ENCODE measurements around the gene TNFRSF19. TPM values are rescaled to one million over a fixed set of nuclear protein-coding genes. Genes with fewer than 3 reads are reported as not detected.

Gene TNFRSF19
- total and polyA plus RNA-seq, 8 donors = 1.2 to 14.0 (median 2.7) TPM; not detected in 1

GRCh38 chr13:23557733-23558132 lies 12.5 kb upstream of the TNFRSF19 start:
- 93 to 100% (median 96%) methylated on average over 2 of the region's 2 CpGs for WGBS, 5 donors
- Histone ChIP-seq H3K36me3 (no peaks in the 10 kb centered on the region), H3K27ac (no peak overlapping the region), H3K9me3 (no peaks in the 10 kb centered on the region), H3K4me1 (peaks cover 8 to 12% (median 11%) of the 10 kb centered on the region in 4 donors), H3K4me3 (no peak overlapping the region), H3K27me3 (no peaks in the 10 kb centered on the region)
- intact Hi-C loops (cut with DNase I; ENCODE audit: low total_unique reads) = no loop called here
- no peak for TF ChIP-seq EP300 (IDR thresholded peaks at IDR 0.05)
- TF ChIP-seq POLR2A (IDR thresholded peaks at IDR 0.05) = no peak
- TF ChIP-seq, protein P1, sequence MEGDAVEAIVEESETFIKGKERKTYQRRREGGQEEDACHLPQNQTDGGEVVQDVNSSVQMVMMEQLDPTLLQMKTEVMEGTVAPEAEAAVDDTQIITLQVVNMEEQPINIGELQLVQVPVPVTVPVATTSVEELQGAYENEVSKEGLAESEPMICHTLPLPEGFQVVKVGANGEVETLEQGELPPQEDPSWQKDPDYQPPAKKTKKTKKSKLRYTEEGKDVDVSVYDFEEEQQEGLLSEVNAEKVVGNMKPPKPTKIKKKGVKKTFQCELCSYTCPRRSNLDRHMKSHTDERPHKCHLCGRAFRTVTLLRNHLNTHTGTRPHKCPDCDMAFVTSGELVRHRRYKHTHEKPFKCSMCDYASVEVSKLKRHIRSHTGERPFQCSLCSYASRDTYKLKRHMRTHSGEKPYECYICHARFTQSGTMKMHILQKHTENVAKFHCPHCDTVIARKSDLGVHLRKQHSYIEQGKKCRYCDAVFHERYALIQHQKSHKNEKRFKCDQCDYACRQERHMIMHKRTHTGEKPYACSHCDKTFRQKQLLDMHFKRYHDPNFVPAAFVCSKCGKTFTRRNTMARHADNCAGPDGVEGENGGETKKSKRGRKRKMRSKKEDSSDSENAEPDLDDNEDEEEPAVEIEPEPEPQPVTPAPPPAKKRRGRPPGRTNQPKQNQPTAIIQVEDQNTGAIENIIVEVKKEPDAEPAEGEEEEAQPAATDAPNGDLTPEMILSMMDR (IDR thresholded peaks at IDR 0.05) = no peak
- no peak for TF ChIP-seq POLR2AphosphoS5 (IDR thresholded peaks at IDR 0.05)
- DNase-seq = no peak

DNA sequence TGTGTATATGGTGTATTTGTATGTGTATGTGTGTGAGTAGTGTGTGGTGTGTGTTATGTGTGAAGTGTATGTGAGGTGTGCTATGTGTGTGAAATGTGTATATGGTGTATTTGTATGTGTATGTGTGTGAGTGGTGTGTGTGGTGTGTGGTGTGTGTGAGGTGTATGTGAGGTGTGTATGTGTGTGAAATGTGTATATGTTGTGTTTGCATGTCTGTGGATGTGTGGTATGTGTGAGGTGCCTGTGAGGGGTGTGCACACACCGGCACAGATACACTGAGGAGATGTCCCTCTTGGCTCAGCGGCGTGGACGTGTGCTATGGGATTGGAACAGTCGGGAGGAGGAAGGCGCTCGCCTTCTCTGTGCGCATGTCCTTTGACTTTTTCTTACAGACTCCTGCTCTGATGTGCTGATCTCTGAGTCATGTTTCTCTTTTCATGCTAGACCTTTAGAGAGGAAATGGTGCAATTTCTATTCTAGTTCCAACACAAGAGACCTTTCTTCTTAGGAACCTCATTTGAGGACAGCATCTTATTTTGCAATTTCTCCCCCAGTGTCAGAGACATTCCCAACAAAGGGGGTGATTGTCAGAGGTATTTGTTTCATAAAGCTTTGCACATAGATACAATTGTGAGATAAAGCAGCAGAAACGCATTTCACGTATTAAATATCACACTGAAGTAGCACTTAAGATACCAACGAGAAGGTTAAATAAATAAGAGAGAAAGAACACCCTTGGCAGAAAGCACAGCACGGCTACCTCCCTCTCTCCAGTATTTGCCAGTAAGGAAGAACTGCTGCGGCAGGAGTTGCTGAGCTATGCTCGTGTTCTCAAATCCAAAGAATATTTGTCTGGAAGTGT lies 11.3 kb upstream of the TNFRSF19 start:
- H3K9me3 ChIP-seq = no peaks in the 10 kb centered on the region
- intact Hi-C loops (cut with DNase I; ENCODE audit: low total_unique reads) = no loop called here
- peak overlapping the region; percentile 18 to 81 (median 75) for H3K27ac ChIP-seq
- peaks cover 8 to 12% (median 11%) of the 10 kb centered on the region in 4 donors for H3K4me1 ChIP-seq
- TF ChIP-seq EP300 (IDR thresholded peaks at IDR 0.05) (no peak), POLR2AphosphoS5 (IDR thresholded peaks at IDR 0.05) (peak in 1 of 3 donors; percentile 47)
- no peaks in the 10 kb centered on the region for H3K27me3 ChIP-seq
- DNase-seq = peak; percentile 38 to 76
- H3K36me3 ChIP-seq = no peaks in the 10 kb centered on the region
- WGBS, 5 donors = 15 to 30% (median 17%) methylated on average over 14 of the region's 14 CpGs
- no peak overlapping the region for H3K4me3 ChIP-seq

GRCh38 chr13:23560571-23561089 lies 9.6 kb upstream of the TNFRSF19 start:
- no peak overlapping the region for H3K4me3 ChIP-seq
- H3K27ac ChIP-seq = no peak overlapping the region
- no peaks in the 10 kb centered on the region for H3K27me3 ChIP-seq
- DNase-seq = no peak
- 95 to 97% (median 97%) methylated on average over 7 of the region's 7 CpGs for WGBS, 5 donors
- TF ChIP-seq, protein P1 (IDR thresholded peaks at IDR 0.05) = no peak
- H3K36me3 ChIP-seq = no peaks in the 10 kb centered on the region
- no peaks in the 10 kb centered on the region for H3K9me3 ChIP-seq
- intact Hi-C loops (cut with DNase I; ENCODE audit: low total_unique reads) = no loop called here
- peaks cover 8 to 12% (median 11%) of the 10 kb centered on the region in 4 donors for H3K4me1 ChIP-seq

DNA sequence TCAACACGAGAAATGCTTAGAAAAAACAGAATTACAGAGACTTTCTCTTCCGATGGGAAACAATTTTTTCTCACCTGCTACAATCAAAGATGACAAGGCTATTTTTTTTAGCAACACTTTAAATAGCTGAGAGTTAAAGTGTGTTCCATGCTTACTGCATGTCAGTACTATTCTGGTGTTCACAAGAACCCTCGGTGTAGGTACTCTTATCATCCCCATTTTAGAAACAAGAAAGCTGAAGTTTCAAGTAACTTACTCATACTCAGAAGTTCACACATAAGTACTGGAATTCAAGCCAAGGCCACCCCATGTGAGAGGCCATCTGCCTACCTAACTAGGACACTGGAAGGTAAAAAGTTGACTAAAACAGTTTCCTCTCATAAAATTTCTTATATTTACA lies 9.0 kb upstream of the TNFRSF19 start:
- WGBS, 5 donors = 84 to 92% (median 91%) methylated on average over 3 of the region's 3 CpGs
- TF ChIP-seq EP300 (IDR thresholded peaks at IDR 0.05) = no peak
- TF ChIP-seq, protein P1 (IDR thresholded peaks at IDR 0.05) = no peak
- H3K36me3 ChIP-seq = no peaks in the 10 kb centered on the region
- no peaks in the 10 kb centered on the region for H3K9me3 ChIP-seq
- intact Hi-C loops (cut with DNase I; ENCODE audit: low total_unique reads) = no loop called here
- no peak for DNase-seq
- no peak overlapping the region for H3K4me3 ChIP-seq
- no peaks in the 10 kb centered on the region for H3K27me3 ChIP-seq
- H3K27ac ChIP-seq = no peak overlapping the region
- H3K4me1 ChIP-seq = peaks cover 8 to 12% (median 11%) of the 10 kb centered on the region in 4 donors

Data from stomach (tissue), 9 donors.